Left forelimb (tissue), 1 donor: ENCODE data around the gene NCS1.

ENCODE experiments used
- DNase-seq: peaks from one replicate; pipeline ENCODE4 v3.0.0-alpha.2; 2018; ENCODE audit warnings: low spot score

Gene NCS1

GRCh38 chr9:130172161-130172857 is at the start of gene NCS1:
Gene NCS1 (plus strand): TSS chr9:130172404. CDS start chr9:130172664, 260 bp downstream.
- DNase-seq, result peak; percentile 88

GRCh38 chr9:130122456-130122855 is 49.7 kb upstream of the NCS1 start:
- DNase-seq, result no peak

GRCh38 chr9:130124085-130124860 is 47.9 kb upstream of the NCS1 start:
- DNase-seq, result no peak

- DNase-seq, result no peak
Observed at GRCh38 chr9:130126721-130127433, 45.3 kb upstream of the NCS1 start.

- DNase-seq, result no peak
Observed at GRCh38 chr9:130128251-130128650, 44.0 kb upstream of the NCS1 start.

GRCh38 chr9:130128733-130129431 is 43.3 kb upstream of the NCS1 start:
- DNase-seq, result no peak

GRCh38 chr9:130129432-130130061 is 42.7 kb upstream of the NCS1 start:
- no peak for DNase-seq

GRCh38 chr9:130132746-130133145 is 39.5 kb upstream of the NCS1 start:
- DNase-seq, result no peak

GRCh38 chr9:130137081-130137640 is 35.0 kb upstream of the NCS1 start:
- no peak for DNase-seq

GRCh38 chr9:130137641-130138081 is 34.5 kb upstream of the NCS1 start:
- DNase-seq, result no peak

- DNase-seq, result no peak
Observed at GRCh38 chr9:130138171-130138653, 34.0 kb upstream of the NCS1 start.

GRCh38 chr9:130138791-130139190 is 33.4 kb upstream of the NCS1 start:
- DNase-seq, result no peak

GRCh38 chr9:130139251-130139650 is 33.0 kb upstream of the NCS1 start:
- no peak for DNase-seq

GRCh38 chr9:130140706-130141105 is 31.5 kb upstream of the NCS1 start:
- DNase-seq, result no peak

- no peak for DNase-seq
Observed at GRCh38 chr9:130142056-130142455, 30.1 kb upstream of the NCS1 start.

GRCh38 chr9:130142641-130143040 is 29.6 kb upstream of the NCS1 start:
- no peak for DNase-seq

GRCh38 chr9:130143279-130143893 is 28.8 kb upstream of the NCS1 start:
- no peak for DNase-seq

- DNase-seq, result no peak
Observed at GRCh38 chr9:130143958-130144366, 28.2 kb upstream of the NCS1 start.

- no peak for DNase-seq
Observed at GRCh38 chr9:130144703-130145102, 27.5 kb upstream of the NCS1 start.

- DNase-seq, result no peak
Observed at GRCh38 chr9:130145658-130146057, 26.5 kb upstream of the NCS1 start.

GRCh38 chr9:130147198-130147597 is 25.0 kb upstream of the NCS1 start:
- no peak for DNase-seq
